Adrenal gland (tissue), 12 donors: ENCODE results near the gene DSC2. TPM values are rescaled to one million over a fixed set of nuclear protein-coding genes. Genes with fewer than 3 reads are reported as not detected.

Experiments
- DNase-seq, 7 donors: peaks; one replicate each; pipeline ENCODE4 v3.0.0-alpha.2; 2019 to 2020
- H3K27ac ChIP-seq, 5 donors: fragments of 200-600 bp; sonication (generic) in 4 of 5; 1 replicate in 3 of 5; 2 replicates in 2 of 5; pipeline versions ENCODE4 v1.5.1 to v1.8.0; 2016 to 2020; ENCODE audit warnings: mild to moderate bottlenecking in 1 of 5
- H3K27me3 ChIP-seq: fragments of 200-600 bp; 2 replicates; pipeline ENCODE4 v1.8.0; 2021
- H3K36me3 ChIP-seq, 2 donors: fragments of 200-600 bp; replicated peaks in 1 of 2; 1 replicate in 1 of 2; 2 replicates in 1 of 2; pipeline versions ENCODE4 v1.5.1 to v1.8.0; 2018 to 2022
- H3K4me1 ChIP-seq, 2 donors: fragments of 200-600 bp; replicated peaks in 1 of 2; 1 replicate in 1 of 2; 2 replicates in 1 of 2; pipeline versions ENCODE4 v1.5.1 to v1.8.0; 2018 to 2021
- H3K4me3 ChIP-seq, 4 donors: fragments of 200-600 bp; sonication (generic) in 3 of 4; one replicate each; pipeline ENCODE4 v1.5.1; 2016 to 2018
- H3K9me3 ChIP-seq, 3 donors: fragments of 200-600 bp; sonication (generic) in 1 of 3; replicated peaks in 1 of 3; 1 replicate in 2 of 3; 2 replicates in 1 of 3; pipeline versions ENCODE4 v1.5.1 to v1.8.0; 2016 to 2021
- CTCF ChIP-seq, 6 experiments: fragments of 450-650 bp in 4 of 6; fragments of 200-600 bp in 2 of 6; sonication (generic) in 1 of 6; IDR thresholded peaks; 1 replicate in 5 of 6; 2 replicates in 1 of 6; pipeline versions ENCODE4 v1.5.1 to v1.8.0; 2016 to 2021; ENCODE audit warnings: antibody characterized with exemption in 6 of 6, mild to moderate bottlenecking in 2 of 6, moderate library complexity in 1 of 6
- POLR2A ChIP-seq, 2 donors: fragments of 450-650 bp; IDR thresholded peaks; one replicate each; pipeline ENCODE4 v1.6.1; 2017; ENCODE audit warnings: antibody characterized with exemption in 2 of 2, mild to moderate bottlenecking in 2 of 2, moderate library complexity in 1 of 2
- WGBS, 4 donors: extraction: QIAGEN DNeasy Blood & Tissue Kit in 2 of 4; methylation state at CpG; one replicate each; pipeline versions ENCODE4 v1.1.5 to v1.1.7; 2013 to 2017; 5-methylcytosine and 5-hydroxymethylcytosine counted together
- intact Hi-C, 2 donors: fragments of 100-400 bp; cut with DNase I; formaldehyde crosslinking; loops; one replicate each; pipeline versions ENCODE4 v1.14.1 to v1.15.0; 2022 to 2023
- polyA plus RNA-seq, 3 donors: library from polyadenylated mRNA; stranded (reverse); fragments of 200-250 nt in 2 of 3; fragments of 350-450 nt in 1 of 3; fragmentation: Illumina TruSeq in 1 of 3; extraction: RNeasy Lipid Tissue Mini Kit (QIAGEN cat#74804) in 1 of 3; gene quantifications; one replicate each; pipeline ENCODE4 v1.2.3, GENCODE V29; 2013 to 2014
- total RNA-seq, 9 donors: library from RNA; depleted of rRNA in 4 of 9; stranded (reverse); fragments of >200 nt in 4 of 9; fragments of 120-200 nt in 1 of 9; fragmentation: NEBNext Ultra II Directional in 1 of 9; extraction: Animal tissue kit (Norgen Biotek cat#: 25700) in 1 of 9; gene quantifications; one replicate each; pipeline versions ENCODE4 v1.1.0 to v1.2.4, GENCODE V29; 2013 to 2023
- donor health status: healthy with polysubstance abuse.
- donor health status: Bipolar disorder and iron deficiency.
- donor health status: DM: yes; HTN: yes; CAD: no.
- donor health status: DM: no; HTN: no; CAD: no.
- donor health status: DM: no; HTN: no; CAD: no.
- donor health status: DM: yes; HTN: yes; CAD: no.

DSC2 gene
- total and polyA plus RNA-seq, 12 donors, result 0.48 to 14.2 (median 4.5) TPM

DNA sequence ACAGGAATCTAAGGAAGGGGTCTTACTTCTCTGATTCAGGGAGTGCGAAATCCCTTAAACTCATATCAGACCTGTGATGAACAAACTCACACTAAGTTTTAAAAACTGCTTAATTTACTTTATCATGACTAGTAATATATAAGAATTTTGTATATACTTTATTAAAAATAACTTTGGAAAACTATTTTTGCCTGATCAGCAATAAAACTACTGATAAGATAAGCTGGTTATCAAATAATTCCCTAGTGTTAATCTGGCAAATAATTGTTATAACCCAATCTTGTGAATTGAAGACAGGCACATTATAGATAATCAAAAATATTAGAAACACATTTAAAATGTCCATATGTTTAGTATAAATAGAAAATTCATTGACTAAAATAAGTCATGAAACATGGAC is 36.0 kb downstream of the DSC2 start:
- TF ChIP-seq CTCF (IDR thresholded peaks at IDR 0.05), result no peak
- no peak for TF ChIP-seq POLR2A (IDR thresholded peaks at IDR 0.05)
- Histone ChIP-seq H3K4me1 (no peaks in the 10 kb centered on the region), H3K27me3 (no peaks in the 10 kb centered on the region), H3K9me3 (no peaks in the 10 kb centered on the region), H3K4me3 (no peak overlapping the region), H3K27ac (no peak overlapping the region), H3K36me3 (no peaks in the 10 kb centered on the region)
- intact Hi-C loops, result no loop called here
- DNase-seq, result no peak
- 82 to 95% (median 93%) methylated on average over 1 of the region's 1 CpG for WGBS, 4 donors

DNA sequence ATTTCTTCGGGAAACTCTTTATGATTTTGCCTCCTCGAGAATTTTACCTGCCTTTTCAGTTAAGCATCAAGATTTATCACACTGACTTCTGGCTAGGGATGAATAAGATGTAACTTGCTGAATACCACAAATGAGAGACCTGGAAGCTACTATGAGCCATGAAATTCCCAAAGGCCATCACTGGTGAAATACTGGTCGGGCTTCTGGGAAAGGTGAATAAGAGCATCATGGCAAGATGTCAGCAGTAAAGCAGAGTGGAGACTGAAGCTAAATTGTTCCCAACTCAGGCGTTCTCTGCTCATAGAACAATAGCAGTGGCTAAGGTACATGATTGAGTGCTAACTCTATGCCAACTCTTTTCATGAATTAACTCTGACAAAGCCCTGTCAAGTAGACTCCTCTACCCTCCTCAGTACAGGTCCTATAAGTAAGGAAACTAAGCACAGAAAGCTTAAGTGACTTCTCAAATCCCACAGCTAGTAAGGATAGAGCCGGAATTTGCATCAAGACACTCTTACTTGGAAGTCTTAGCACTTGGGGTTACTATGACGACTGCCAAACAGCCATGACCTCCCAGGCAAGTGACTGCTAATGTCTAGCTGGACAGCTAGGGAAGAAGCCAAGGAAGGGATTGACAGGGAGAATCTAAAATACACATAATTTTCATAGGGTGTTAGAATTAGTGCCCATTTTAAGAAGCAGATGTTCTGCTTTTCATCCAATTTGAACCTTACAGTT is 37.0 kb downstream of the DSC2 start:
- no peak for DNase-seq
- Histone ChIP-seq H3K4me1 (no peaks in the 10 kb centered on the region), H3K27me3 (no peaks in the 10 kb centered on the region), H3K27ac (no peak overlapping the region), H3K36me3 (no peaks in the 10 kb centered on the region), H3K4me3 (no peak overlapping the region), H3K9me3 (no peaks in the 10 kb centered on the region)
- intact Hi-C loops, result no loop called here
- WGBS, 4 donors, result 62 to 78% (median 72%) methylated on average over 6 of the region's 6 CpGs
- TF ChIP-seq POLR2A (IDR thresholded peaks at IDR 0.05), result no peak
- TF ChIP-seq CTCF (IDR thresholded peaks at IDR 0.05), result no peak

DNA sequence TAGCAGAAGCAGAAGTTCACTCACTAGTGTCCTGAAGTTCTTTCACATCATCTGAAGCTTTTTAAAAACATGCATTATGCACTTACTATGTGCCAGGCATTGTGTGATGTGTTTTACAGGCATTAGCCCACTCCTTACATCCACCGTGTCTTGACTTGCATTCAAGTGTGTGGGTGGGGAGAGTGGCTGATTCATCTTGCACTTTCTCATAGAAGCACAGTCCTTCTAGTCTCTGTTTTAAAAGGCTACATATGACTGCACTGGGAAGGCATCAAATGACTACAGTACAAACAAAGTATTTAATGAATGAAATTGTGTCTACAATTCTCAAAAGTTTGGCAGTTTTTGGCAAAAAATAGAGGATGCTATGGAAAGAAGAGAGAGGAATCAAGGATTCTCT is 38.1 kb downstream of the DSC2 start:
- H3K4me1 ChIP-seq, result no peaks in the 10 kb centered on the region
- WGBS, 4 donors, result 73 to 83% (median 75%) methylated on average over 1 of the region's 1 CpG
- H3K27ac ChIP-seq, result no peak overlapping the region
- no peak for TF ChIP-seq POLR2A (IDR thresholded peaks at IDR 0.05)
- TF ChIP-seq CTCF (IDR thresholded peaks at IDR 0.05), result no peak
- H3K36me3 ChIP-seq, result no peaks in the 10 kb centered on the region
- intact Hi-C loops, result no loop called here
- no peak overlapping the region for H3K4me3 ChIP-seq
- H3K27me3 ChIP-seq, result no peaks in the 10 kb centered on the region
- DNase-seq, result no peak
- no peaks in the 10 kb centered on the region for H3K9me3 ChIP-seq

DNA sequence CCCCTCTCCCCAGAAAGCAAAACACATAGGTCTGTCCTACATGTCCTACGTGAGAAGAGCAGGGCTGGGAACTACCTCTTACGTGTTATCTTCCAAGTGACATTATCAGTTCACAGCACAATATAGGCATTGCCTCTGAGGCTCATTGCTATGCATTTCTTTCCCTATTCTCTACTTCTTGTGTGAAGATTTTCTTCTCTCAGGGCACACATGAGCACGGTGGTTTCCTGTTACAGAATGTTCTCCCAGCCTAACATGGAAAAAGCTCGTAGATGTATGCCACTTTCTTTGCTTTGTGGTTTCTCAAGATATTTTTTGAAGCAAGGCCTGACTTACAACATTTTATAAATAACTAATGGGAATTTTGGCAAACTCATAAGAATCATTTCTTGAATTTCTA is 40.3 kb downstream of the DSC2 start:
- intact Hi-C loops, result no loop called here
- Histone ChIP-seq H3K9me3 (no peaks in the 10 kb centered on the region), H3K4me3 (no peak overlapping the region), H3K27ac (no peak overlapping the region), H3K4me1 (no peaks in the 10 kb centered on the region), H3K36me3 (no peaks in the 10 kb centered on the region), H3K27me3 (no peaks in the 10 kb centered on the region)
- DNase-seq, result no peak
- TF ChIP-seq POLR2A (IDR thresholded peaks at IDR 0.05) (no peak), CTCF (IDR thresholded peaks at IDR 0.05) (no peak)
- 35 to 59% (median 49%) methylated on average over 4 of the region's 4 CpGs for WGBS, 4 donors
